ENCODE measurements around the gene RASGRP2. TPM values are rescaled to one million over a fixed set of nuclear protein-coding genes. Genes with fewer than 3 reads are reported as not detected.
A peak's percentile ranks its signal among the peaks of the same experiment; 100 is the strongest.

RASGRP2 gene
- total and polyA plus RNA-seq, 5 experiments from 2014 or later = 168 to 682 (median 253) TPM

DNA sequence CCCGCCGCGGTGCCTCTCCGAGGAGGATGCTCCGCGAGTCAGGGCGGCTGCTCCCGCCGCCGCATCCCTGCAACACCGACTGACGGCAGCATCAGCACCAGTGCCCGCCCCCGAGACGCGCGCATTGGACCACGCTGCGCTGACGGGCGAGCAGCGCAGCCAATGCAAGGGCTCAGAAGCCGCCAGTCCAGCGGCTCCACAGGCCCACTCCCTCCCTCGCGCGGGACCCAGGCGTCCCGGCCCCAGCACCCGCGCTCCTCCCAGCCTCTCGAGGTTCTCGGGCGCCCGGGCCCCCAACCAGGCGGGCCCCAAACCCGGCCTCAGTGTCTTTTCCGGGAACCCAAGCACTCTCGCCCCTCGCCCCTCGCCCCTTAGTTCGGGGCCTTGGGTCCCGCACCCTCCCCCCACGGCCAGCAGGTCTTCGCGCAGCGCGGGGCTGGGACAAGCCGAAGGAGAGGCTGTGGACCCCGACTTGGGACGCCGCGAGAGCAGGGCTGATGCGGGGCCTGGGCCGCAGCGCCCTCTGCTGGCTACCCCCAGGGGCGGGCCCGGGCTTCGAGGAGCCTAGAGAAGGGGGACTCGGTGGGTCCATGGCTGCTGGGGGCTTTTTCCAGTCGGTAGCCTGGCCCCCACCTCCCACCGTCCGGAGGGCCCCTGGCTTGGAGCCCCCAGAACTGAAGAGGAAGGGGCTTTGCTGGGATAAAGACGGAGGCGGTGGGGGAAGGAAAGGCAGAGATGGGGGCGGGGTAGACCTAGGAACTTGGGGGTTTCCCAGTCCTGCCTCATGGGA is 20.6 kb downstream of the RASGRP2 start, which contains the start of gene NRXN2:
TSS of gene NRXN2 (minus strand) at position 81 of the 790 bp plus-strand sequence. CDS start 9,498 bp downstream, outside the sequence.
- Mint-ChIP-seq H3K27me3 (peaks cover 3 to 33% (median 23%) of the 10 kb centered on the region in 5 donors), H3K4me1 (peaks cover 22 to 24% (median 23%) of the 10 kb centered on the region in 4 donors), H3K36me3 (peaks cover 0 to 18% (median 4%) of the 10 kb centered on the region in 3 donors), H3K27ac (peak within 1 kb of the TSS in 9 of 10 donors; percentile 13 to 80 (median 42)), H3K4me3 (peak within 1 kb of the TSS; percentile 62 to 80 (median 70)), H3K9me3 (no peaks in the 10 kb centered on the region)
- ATAC-seq (peak; percentile 91 to 96), DNase-seq (peak; percentile 76 to 89 (median 82))
- POLR2A ChIA-PET = interaction anchor here (1.4 kb wide), 1 partner anchor 19 kb away, joined by 3 read pairs; no protein-coding TSS in a partner anchor

DNA sequence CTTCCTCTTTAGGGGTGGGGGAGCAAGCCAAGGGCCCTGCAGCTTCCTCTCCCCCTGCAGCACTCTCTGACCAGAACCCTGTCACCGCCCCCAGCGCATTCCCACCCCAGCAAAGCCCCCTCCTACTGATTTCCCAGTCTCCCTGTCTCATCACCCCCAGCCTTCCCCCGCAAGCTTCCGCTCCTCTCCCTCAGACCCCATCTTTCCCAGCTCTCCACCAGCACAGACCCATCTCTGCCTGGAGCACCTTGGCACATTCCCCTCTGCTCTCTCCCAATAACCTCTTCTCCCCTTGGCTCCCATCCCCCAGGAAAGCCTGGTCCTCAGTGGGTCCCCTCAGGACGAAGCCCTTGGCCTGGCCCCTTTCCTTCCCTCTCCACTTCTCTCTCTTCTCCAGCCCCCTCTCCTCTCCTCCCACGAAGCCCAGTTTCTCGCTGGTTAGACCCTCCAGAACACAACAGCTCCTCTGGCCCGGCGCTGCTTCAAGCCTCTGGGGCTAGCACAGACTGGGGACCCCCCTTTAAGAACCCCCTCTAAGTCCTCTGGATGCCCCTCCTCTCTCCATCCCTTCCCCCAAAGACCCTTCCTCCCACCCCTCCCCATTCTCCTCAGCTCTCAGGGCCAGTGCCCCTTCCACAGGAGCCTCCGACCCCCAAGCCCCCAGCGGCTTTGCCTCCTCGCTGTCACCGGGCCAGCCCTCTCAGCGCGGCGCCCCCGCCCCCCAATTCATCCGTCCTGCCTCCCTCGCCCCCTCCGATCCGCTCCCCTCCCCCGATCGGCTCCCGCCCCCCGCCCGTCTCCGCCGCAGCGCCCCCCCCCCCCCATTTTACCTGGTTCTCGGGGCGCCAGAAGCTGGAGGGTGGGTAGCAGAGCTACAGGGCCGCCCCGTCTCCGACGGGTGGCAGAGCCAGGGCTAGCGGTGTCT is 21.5 kb downstream of the RASGRP2 start:
- Mint-ChIP-seq H3K4me3 (peak overlapping the region; percentile 24 to 64 (median 44)), H3K9me3 (no peaks in the 10 kb centered on the region), H3K27ac (peak overlapping the region in 3 of 10 donors; percentile 9 to 79 (median 40)), H3K4me1 (peaks cover 20 to 24% (median 23%) of the 10 kb centered on the region in 4 donors), H3K36me3 (peaks cover 0 to 9% (median 0%) of the 10 kb centered on the region in 3 donors), H3K27me3 (peaks cover 6 to 42% (median 29%) of the 10 kb centered on the region in 5 donors)
- ATAC-seq (no peak), DNase-seq (no peak)
- POLR2A ChIA-PET = interaction anchor here (0.7 kb wide), 1 partner anchor 19 kb away, joined by 4 read pairs; no protein-coding TSS in a partner anchor

DNA sequence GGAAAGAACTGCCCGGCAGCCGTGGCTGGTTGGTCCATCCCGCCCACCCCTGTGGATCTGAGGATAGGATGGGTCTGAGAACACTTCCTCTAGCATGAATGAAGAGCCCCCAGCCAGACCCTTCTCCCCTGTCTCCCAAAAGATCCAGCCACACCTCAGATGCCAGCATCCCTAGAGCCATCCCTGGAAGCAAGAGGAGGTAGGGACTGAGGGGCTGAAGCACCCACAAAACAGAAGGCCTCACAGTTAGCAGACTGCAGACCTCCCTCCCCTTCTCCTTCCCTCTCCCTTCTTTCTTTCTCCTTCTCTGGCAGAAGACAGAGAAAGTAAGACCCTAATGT is 22.6 kb downstream of the RASGRP2 start:
- Mint-ChIP-seq H3K4me3 (peak overlapping the region in 1 of 10 donors; percentile 10), H3K27ac (peak overlapping the region in 1 of 10 donors; percentile 43), H3K36me3 (no peaks in the 10 kb centered on the region), H3K9me3 (no peaks in the 10 kb centered on the region), H3K4me1 (peaks cover 18 to 24% (median 22%) of the 10 kb centered on the region in 4 donors), H3K27me3 (peaks cover 8 to 52% (median 38%) of the 10 kb centered on the region in 5 donors)
- DNase-seq = no peak
- POLR2A ChIA-PET = no interaction called here
- ATAC-seq = no peak

DNA sequence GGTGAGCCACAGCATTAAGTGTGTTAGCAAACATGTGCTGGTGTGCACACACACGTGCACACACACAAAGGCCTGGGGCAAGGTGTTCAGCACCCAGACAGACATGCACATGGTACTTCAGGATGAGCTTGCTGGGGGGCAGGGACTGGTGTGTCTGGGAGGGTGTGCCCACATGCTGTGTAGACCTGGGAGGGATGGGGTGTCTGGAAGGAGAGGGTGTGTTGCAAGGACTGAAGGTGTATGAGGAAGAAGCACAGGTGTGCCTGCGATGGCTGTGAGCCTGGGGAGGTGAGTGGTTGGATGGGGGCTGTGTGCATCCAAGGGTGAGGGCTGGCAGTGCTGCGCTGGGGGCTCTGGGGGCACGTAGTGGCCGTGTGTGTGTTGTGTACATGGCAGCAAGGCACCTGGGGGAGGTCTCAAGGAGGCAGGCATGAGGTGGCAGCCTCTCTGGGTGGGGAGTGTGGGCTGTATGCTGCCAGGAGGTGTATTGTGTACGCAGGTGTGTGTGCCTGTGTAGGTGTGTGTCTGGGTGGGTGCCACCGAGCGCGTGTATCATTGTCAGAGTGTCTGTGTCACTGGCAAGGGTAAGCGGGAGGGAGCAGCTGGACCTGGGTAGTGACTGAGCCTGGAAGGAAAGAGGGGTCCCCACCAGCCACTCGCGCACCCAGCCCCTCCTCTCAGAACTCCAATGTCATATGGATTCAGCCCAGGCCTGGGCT is 23.1 kb downstream of the RASGRP2 start:
- no peaks in the 10 kb centered on the region for H3K9me3 Mint-ChIP-seq

DNA sequence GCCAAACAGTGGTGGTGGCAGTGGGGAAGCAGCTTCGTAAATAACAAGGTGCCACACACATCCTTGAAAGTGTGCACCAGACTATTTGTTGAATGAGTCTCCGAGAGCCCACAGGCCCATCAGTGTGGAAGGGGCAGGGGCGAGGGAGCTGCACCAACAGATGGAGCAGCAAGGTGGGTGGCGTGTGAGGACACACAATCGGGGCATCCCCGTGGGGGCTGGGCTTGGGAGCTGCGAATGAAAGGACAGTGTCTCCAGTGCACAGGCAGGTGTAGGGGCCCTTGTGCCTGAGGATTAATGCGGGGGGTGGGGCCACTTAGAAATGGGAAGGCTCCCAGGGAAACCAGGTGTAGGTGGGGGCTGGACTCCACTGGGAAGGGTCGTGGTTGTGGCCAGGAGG is 23.8 kb downstream of the RASGRP2 start:
- Mint-ChIP-seq H3K27me3 (peaks cover 16 to 64% (median 49%) of the 10 kb centered on the region in 5 donors), H3K9me3 (no peaks in the 10 kb centered on the region), H3K36me3 (no peaks in the 10 kb centered on the region), H3K4me3 (peak overlapping the region in 1 of 10 donors; percentile 37), H3K27ac (peak overlapping the region in 1 of 10 donors; percentile 53), H3K4me1 (peaks cover 14 to 18% (median 16%) of the 10 kb centered on the region in 4 donors)
- POLR2A ChIA-PET = no interaction called here
- no peak for ATAC-seq
- no peak for DNase-seq

More for the DNA sequence above, 23.1 kb downstream of the RASGRP2 start:
- peak overlapping the region in 3 of 10 donors; percentile 46 to 69 (median 51) for H3K27ac Mint-ChIP-seq
- no peaks in the 10 kb centered on the region for H3K36me3 Mint-ChIP-seq
- ATAC-seq (no peak), DNase-seq (no peak)
- peaks cover 18 to 24% (median 21%) of the 10 kb centered on the region in 4 donors for H3K4me1 Mint-ChIP-seq
- peak overlapping the region in 3 of 10 donors; percentile 30 to 63 (median 37) for H3K4me3 Mint-ChIP-seq
- peaks cover 12 to 58% (median 43%) of the 10 kb centered on the region in 5 donors for H3K27me3 Mint-ChIP-seq
- POLR2A ChIA-PET = no interaction called here

DNA sequence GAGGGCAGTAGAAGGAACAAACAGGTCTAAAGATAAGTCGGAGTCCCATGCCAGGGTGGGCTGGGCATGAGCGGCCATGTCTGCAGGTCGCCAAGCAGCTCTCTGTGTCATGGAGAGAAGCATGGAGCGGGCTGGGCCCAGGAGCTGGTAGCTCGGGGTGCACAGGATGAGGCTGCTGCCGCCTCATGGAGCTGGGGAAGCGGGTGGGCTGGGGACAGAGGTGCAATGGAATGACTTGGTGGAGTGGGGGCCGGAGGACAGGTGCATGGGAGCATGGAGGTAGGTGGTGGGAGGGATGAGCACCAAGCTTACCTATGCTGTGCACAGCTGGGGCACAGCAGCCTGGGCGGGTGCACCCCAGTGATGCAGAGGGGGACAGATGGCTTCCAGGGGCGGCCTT is 24.5 kb downstream of the RASGRP2 start:
- POLR2A ChIA-PET = no interaction called here
- no peak for ATAC-seq

DNA sequence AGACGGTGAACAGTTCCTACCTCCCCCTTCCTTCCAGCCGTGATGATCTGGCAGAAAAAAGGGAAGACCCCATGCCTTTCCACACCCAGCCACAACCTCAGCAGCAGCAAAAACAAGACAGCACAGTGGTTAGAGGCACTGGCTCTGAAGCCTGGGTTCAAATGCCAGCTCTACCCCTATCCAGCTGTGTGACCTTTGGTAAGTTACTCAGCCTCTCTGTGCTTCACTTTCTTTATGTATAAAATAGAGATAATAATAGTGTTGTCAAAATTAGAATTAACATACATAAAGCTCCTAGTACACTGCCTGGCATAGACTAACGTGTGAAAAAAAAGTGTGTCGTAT is 25.2 kb downstream of the RASGRP2 start:
- Mint-ChIP-seq H3K9me3 (no peaks in the 10 kb centered on the region), H3K4me3 (no peak overlapping the region)

More for the DNA sequence above, 24.5 kb downstream of the RASGRP2 start:
- Mint-ChIP-seq H3K9me3 (no peaks in the 10 kb centered on the region), H3K36me3 (no peaks in the 10 kb centered on the region), H3K27ac (no peak overlapping the region), H3K4me3 (no peak overlapping the region), H3K4me1 (peaks cover 7 to 14% (median 11%) of the 10 kb centered on the region in 4 donors), H3K27me3 (peaks cover 20 to 72% (median 56%) of the 10 kb centered on the region in 5 donors)
- DNase-seq = no peak

DNA sequence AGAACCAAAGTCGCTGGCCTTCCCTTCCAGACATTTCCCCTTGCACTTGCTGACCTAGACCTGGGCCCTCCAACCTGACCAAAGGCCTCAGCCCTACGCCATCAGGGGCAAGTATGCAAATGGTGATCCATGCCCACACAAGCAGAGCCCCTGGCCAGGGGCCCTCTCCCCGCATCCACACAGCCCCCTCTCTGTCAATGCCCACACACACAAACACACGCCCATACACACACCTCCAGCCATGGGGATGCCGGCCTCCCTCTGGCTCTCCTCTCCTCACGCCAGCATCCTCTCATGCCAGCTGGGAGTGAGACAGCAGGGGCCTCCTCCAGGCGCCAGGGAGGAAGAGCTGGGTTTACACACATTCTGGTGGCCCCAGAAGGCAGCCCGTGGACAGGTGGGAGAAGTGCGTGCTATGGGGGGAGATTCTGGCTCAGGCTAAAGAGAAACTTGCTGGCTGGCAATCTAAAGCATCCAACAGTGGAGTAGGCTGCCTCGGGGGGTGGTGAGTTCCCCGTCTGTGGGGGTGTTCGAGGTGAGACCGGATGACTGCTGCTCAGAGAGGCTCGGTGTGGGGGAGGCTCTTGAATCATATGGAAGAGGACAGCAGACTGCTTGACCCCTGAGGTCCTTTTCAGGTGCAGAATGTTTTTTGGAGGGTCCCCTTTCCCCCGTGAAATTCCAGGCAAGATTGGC is 25.7 kb downstream of the RASGRP2 start:
- Mint-ChIP-seq H3K27me3 (peaks cover 20 to 78% (median 64%) of the 10 kb centered on the region in 5 donors), H3K4me3 (no peak overlapping the region), H3K4me1 (peaks cover 4 to 11% (median 6%) of the 10 kb centered on the region in 4 donors), H3K9me3 (no peaks in the 10 kb centered on the region), H3K36me3 (peaks cover 0 to 6% (median 0%) of the 10 kb centered on the region in 3 donors), H3K27ac (no peak overlapping the region)
- ATAC-seq (no peak), DNase-seq (no peak)
- POLR2A ChIA-PET = no interaction called here

More for the DNA sequence above, 25.2 kb downstream of the RASGRP2 start:
- H3K4me1 Mint-ChIP-seq = peaks cover 5 to 14% (median 8%) of the 10 kb centered on the region in 4 donors
- H3K27me3 Mint-ChIP-seq = peaks cover 20 to 78% (median 63%) of the 10 kb centered on the region in 5 donors
- POLR2A ChIA-PET = no interaction called here
- DNase-seq (no peak), ATAC-seq (no peak)
- H3K27ac Mint-ChIP-seq = peak overlapping the region in 1 of 10 donors; percentile 77
- peaks cover 0 to 6% (median 0%) of the 10 kb centered on the region in 3 donors for H3K36me3 Mint-ChIP-seq

DNA sequence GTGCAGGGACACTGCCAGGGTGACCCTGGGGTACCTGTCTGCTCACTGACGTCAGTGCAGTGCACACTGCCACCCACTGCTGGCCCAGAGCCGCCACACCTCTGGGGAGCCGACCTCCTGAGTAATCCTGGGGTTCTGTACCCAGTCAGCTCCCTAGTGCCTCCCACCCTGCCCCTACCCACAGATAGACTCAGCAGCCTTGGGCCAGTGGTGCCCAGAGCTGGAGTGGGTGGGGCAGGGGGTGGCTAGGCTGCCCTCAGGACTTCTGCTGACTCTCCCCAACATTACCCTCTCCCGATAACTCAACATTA is 26.7 kb downstream of the RASGRP2 start:
- no peak for ATAC-seq
- no peak for DNase-seq
- Mint-ChIP-seq H3K4me1 (peaks cover 5 to 12% (median 6%) of the 10 kb centered on the region in 4 donors), H3K27me3 (peaks cover 20 to 80% (median 64%) of the 10 kb centered on the region in 5 donors), H3K27ac (no peak overlapping the region), H3K4me3 (no peak overlapping the region), H3K9me3 (no peaks in the 10 kb centered on the region), H3K36me3 (peaks cover 0 to 6% (median 0%) of the 10 kb centered on the region in 3 donors)
- POLR2A ChIA-PET = interaction anchor here (1.3 kb wide), 1 partner anchor 16 kb away, joined by 5 read pairs; no protein-coding TSS in a partner anchor

DNA sequence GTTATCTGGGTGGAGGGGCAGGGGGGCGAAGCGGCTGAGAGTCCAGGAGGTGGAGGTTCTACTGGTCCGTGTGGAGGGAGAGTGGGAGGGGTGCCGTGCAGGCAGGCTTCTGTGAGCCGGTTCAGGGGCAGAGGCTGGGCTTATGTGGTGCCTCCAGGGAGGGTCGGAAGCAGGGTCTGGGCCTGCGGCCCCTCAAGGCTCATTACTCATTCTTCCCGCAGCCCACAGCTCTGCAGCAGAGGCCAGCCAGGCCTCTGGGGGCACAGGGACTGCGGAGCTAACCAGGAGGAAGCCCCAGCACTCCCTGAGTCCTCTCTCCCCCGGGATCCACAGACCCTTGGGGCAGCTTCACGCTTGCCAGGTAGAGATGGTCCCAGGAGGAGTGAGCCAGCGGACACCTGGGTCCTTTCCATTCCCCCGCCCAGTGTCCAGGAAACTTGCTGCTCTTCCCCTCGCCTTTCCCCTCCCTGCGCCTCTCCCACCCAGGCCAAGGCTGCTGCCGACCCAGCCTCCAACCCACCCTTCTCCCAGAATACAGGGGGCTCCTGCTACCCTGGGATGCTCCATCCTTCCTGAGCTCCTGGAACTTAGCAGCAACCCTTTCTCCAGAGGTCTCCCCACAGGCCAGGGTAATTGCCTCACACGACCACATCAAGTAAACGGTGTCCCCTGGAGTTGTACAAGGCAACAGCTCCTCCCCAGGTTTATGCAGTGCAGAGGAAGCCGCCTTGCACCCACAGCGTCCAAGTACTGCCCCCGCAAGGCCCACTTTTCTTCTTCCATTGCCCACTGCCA is 27.3 kb downstream of the RASGRP2 start:
- peaks cover 26 to 80% (median 64%) of the 10 kb centered on the region in 5 donors for H3K27me3 Mint-ChIP-seq
- ATAC-seq (no peak), DNase-seq (no peak)
- POLR2A ChIA-PET = interaction anchor here (1.3 kb wide), 2 partner anchors 17 to 28 kb away, joined by 3 to 5 read pairs; no protein-coding TSS in a partner anchor
- H3K36me3 Mint-ChIP-seq = peaks cover 0 to 6% (median 0%) of the 10 kb centered on the region in 3 donors
- H3K4me3 Mint-ChIP-seq = no peak overlapping the region
- no peak overlapping the region for H3K27ac Mint-ChIP-seq
- peaks cover 10 to 18% (median 12%) of the 10 kb centered on the region in 4 donors for H3K4me1 Mint-ChIP-seq
- no peaks in the 10 kb centered on the region for H3K9me3 Mint-ChIP-seq

Data from naive thymus-derived CD8-positive, alpha-beta T cell (primary cell).